H1 (cell line): ENCODE data around the gene AFAP1L1. TPM values are rescaled to one million over a fixed set of nuclear protein-coding genes. Genes with fewer than 3 reads are reported as not detected.

Experiments used
- BACH1 ChIP-seq: IDR thresholded peaks from 2 replicates; pipeline ENCODE4 v1.6.1; 2012; ENCODE audit warnings: low read length, improper control_type of control experiment
- CBX5 ChIP-seq: fragments of 300-800, 300-1000 bp; sonication (generic); IDR thresholded peaks from 2 replicates; pipeline ENCODE4 v1.7.1; 2016; ENCODE audit warnings: antibody characterized with exemption, low read length, low read depth
- CBX8 ChIP-seq: fragments of 300-800, 300-1000 bp; sonication (generic); IDR thresholded peaks from 2 replicates; pipeline ENCODE4 v1.7.1; 2016; ENCODE audit warnings: low read depth, low read length, borderline replicate concordance
- CTBP2 ChIP-seq: IDR thresholded peaks from 2 replicates; pipeline ENCODE4 v1.7.0; 2011; ENCODE audit warnings: borderline replicate concordance, mild to moderate bottlenecking, moderate library complexity, mixed read lengths, low read length; ENCODE audit not compliant: insufficient read depth, insufficient read length
- FOSL1 ChIP-seq: IDR thresholded peaks from 2 replicates; pipeline ENCODE4 v1.6.1; 2011; ENCODE audit warnings: mild to moderate bottlenecking, low read depth, low read length, moderate library complexity; ENCODE audit not compliant: insufficient read depth
- GTF2F1 ChIP-seq: IDR thresholded peaks from 2 replicates; pipeline ENCODE4 v1.6.1; 2012; ENCODE audit warnings: low read depth, low read length, improper control_type of control experiment, borderline replicate concordance
- KDM1A ChIP-seq: fragments of 200-600, 300-600 bp; sonication (generic); IDR thresholded peaks from 2 replicates; pipeline ENCODE4 v1.7.1; 2016; ENCODE audit warnings: mild to moderate bottlenecking, low read length, borderline replicate concordance
- KDM4A ChIP-seq: IDR thresholded peaks from one replicate; pipeline ENCODE4 v1.7.1; 2012; ENCODE audit warnings: low read depth, mild to moderate bottlenecking, moderate library complexity, low read length, inconsistent platforms; ENCODE audit not compliant: severe bottlenecking
- MAFK ChIP-seq: IDR thresholded peaks from 2 replicates; pipeline ENCODE4 v1.6.1; 2012; ENCODE audit warnings: low read depth, mild to moderate bottlenecking, improper control_type of control experiment, low read length
- POLR2A ChIP-seq, 2 experiments: IDR thresholded peaks; 1 replicate in 1 of 2; 2 replicates in 1 of 2; pipeline ENCODE4 v1.6.1; 2011; ENCODE audit warnings: low read depth in 2 of 2, low read length in 2 of 2, mild to moderate bottlenecking in 2 of 2; ENCODE audit errors: control extremely low read depth in 1 of 2
- POLR2AphosphoS5 ChIP-seq: IDR thresholded peaks from 2 replicates; pipeline ENCODE4 v1.6.1; 2011; ENCODE audit warnings: low read depth, low read length
- RAD21 ChIP-seq, 2 experiments: IDR thresholded peaks in 1 of 2; conservative IDR thresholded peaks in 1 of 2; 2 replicates each; pipeline ENCODE4 v1.6.1; 2011; ENCODE audit warnings: low read depth in 2 of 2, low read length in 2 of 2, improper control_type of control experiment in 1 of 2, inconsistent platforms in 1 of 2, mild to moderate bottlenecking in 1 of 2, moderate library complexity in 1 of 2
- SIN3A ChIP-seq, 2 experiments: IDR thresholded peaks in 1 of 2; conservative IDR thresholded peaks in 1 of 2; 2 replicates each; pipeline ENCODE4 v1.6.1; 2011 to 2012; ENCODE audit warnings: low read length in 2 of 2, improper control_type of control experiment in 1 of 2, low read depth in 1 of 2, mild to moderate bottlenecking in 1 of 2
- SP2 ChIP-seq: IDR thresholded peaks from 2 replicates; pipeline ENCODE4 v1.6.1; 2012; ENCODE audit warnings: mild to moderate bottlenecking, low read length, inconsistent platforms
- TAF1 ChIP-seq: IDR thresholded peaks from 2 replicates; pipeline ENCODE4 v1.6.1; 2011; ENCODE audit warnings: mild to moderate bottlenecking, low read depth, low read length
- TCF12 ChIP-seq: IDR thresholded peaks from 2 replicates; pipeline ENCODE4 v1.6.1; 2011; ENCODE audit warnings: low read depth, mild to moderate bottlenecking, low read length
- TEAD4 ChIP-seq: IDR thresholded peaks from 2 replicates; pipeline ENCODE4 v1.6.1; 2012; ENCODE audit warnings: low read depth, low read length, inconsistent platforms, mixed read lengths
- ZNF274 ChIP-seq: IDR thresholded peaks from 2 replicates; pipeline ENCODE4 v1.7.0; 2012; ENCODE audit warnings: low read length, borderline replicate concordance; ENCODE audit errors: extremely low read depth
- polyA plus RNA-seq, 7 experiments: library from polyadenylated mRNA; depleted of rRNA in 3 of 7; stranded (reverse) in 5 of 7; unstranded in 2 of 7; fragments of >200 nt in 5 of 7; fragments of 200-250 nt in 2 of 7; gene quantifications; 1 replicate in 5 of 7; 2 replicates in 1 of 7; 4 replicates in 1 of 7; pipeline versions ENCODE4 v1.2.1 to v1.2.3, GENCODE V29; 2011 to 2013; ENCODE audit warnings: missing spikeins in 2 of 7, mixed read lengths in 2 of 7
- total RNA-seq: library from RNA; stranded (reverse); fragmentation: NEBNext Ultra II Directional; extraction: Animal tissue kit (Norgen Biotek cat#: 25700); gene quantifications from 2 replicates; pipeline ENCODE4 v1.2.1, GENCODE V29; 2021
- TF ChIP-seq, protein P1 (sequence below): IDR thresholded peaks from 2 replicates; pipeline ENCODE4 v1.6.1; 2011; ENCODE audit warnings: low read depth, mild to moderate bottlenecking, low read length; ENCODE audit not compliant: insufficient read depth
- TF ChIP-seq, protein P2 (sequence below): IDR thresholded peaks from 2 replicates; pipeline ENCODE4 v1.6.1; 2012; ENCODE audit warnings: inconsistent platforms
- TF ChIP-seq, protein P3 (sequence below): IDR thresholded peaks from 2 replicates; pipeline ENCODE4 v1.6.1; 2012; ENCODE audit warnings: inconsistent platforms
- TF ChIP-seq, protein P4 (sequence below), 3 experiments: IDR thresholded peaks; 1 replicate in 2 of 3; 2 replicates in 1 of 3; pipeline versions ENCODE4 v1.5.1 to v1.6.1; 2011; ENCODE audit warnings: low read length in 3 of 3, mild to moderate bottlenecking in 3 of 3, inconsistent platforms in 2 of 3, low read depth in 1 of 3, moderate library complexity in 1 of 3; ENCODE audit not compliant: insufficient read depth in 1 of 3; ENCODE audit errors: control extremely low read depth in 1 of 3

Gene AFAP1L1
- total and polyA plus RNA-seq, 2 of the 8 experiments (the other 6 are each of a cell fraction or from before 2014, with no cell fraction given): 0.79 to 4.7 TPM

DNA sequence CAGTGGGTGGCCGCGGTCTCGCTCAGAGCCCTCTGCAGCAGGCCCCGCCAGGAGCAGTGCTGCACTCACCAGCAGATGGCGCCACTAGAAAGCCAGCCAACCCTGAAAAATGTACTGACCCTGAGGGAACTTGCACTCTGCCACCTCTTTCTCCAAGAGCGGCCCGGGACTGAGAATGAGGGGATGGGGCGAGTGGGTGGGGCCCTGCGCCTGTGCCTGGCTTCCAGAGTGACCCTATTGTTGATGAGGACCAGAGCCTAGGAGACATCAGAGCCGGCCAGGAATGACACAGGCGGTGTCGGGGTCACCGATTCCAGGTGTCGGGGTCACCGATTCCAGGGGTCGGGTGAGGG lies 110.3 kb downstream of the AFAP1L1 start (continued):
- TF ChIP-seq, protein P1, sequence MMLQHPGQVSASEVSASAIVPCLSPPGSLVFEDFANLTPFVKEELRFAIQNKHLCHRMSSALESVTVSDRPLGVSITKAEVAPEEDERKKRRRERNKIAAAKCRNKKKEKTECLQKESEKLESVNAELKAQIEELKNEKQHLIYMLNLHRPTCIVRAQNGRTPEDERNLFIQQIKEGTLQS: peak; percentile 8; the same call in 1 of the 2 replicates
- TF ChIP-seq CBX8 (no peak), ZNF274 (no peak), KDM1A (no peak), CTBP2 (no peak), BACH1 (no peak), RAD21 (IDR thresholded peaks at IDR 0.05 in 1 of 2, conservative IDR thresholded peaks at IDR 0.05 in 1 of 2; ENCODE audit: low read depth in 2 of 2, low read length in 2 of 2) (peak; percentile 87 to 93), MAFK (no peak), SP2 (no peak), TAF1 (no peak), SIN3A (conservative IDR thresholded peaks at IDR 0.05 in 1 of 2, IDR thresholded peaks at IDR 0.05 in 1 of 2; ENCODE audit: low read depth in 1 of 2, low read length in 2 of 2) (no peak), POLR2AphosphoS5 (no peak), CBX5 (no peak), TEAD4 (no peak), POLR2A (IDR thresholded peaks at IDR 0.05; ENCODE audit: control extremely low read depth in 1 of 2, low read depth in 2 of 2, low read length in 2 of 2) (no peak), TCF12 (no peak), KDM4A (no peak), GTF2F1 (no peak), FOSL1 (no peak)
- TF ChIP-seq, protein P2, sequence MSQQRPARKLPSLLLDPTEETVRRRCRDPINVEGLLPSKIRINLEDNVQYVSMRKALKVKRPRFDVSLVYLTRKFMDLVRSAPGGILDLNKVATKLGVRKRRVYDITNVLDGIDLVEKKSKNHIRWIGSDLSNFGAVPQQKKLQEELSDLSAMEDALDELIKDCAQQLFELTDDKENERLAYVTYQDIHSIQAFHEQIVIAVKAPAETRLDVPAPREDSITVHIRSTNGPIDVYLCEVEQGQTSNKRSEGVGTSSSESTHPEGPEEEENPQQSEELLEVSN: no peak
- TF ChIP-seq, protein P3, sequence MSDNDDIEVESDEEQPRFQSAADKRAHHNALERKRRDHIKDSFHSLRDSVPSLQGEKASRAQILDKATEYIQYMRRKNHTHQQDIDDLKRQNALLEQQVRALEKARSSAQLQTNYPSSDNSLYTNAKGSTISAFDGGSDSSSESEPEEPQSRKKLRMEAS: 0 out of 2 replicates have a peak, but pooled peaks have one; percentile 18
- TF ChIP-seq, protein P4, sequence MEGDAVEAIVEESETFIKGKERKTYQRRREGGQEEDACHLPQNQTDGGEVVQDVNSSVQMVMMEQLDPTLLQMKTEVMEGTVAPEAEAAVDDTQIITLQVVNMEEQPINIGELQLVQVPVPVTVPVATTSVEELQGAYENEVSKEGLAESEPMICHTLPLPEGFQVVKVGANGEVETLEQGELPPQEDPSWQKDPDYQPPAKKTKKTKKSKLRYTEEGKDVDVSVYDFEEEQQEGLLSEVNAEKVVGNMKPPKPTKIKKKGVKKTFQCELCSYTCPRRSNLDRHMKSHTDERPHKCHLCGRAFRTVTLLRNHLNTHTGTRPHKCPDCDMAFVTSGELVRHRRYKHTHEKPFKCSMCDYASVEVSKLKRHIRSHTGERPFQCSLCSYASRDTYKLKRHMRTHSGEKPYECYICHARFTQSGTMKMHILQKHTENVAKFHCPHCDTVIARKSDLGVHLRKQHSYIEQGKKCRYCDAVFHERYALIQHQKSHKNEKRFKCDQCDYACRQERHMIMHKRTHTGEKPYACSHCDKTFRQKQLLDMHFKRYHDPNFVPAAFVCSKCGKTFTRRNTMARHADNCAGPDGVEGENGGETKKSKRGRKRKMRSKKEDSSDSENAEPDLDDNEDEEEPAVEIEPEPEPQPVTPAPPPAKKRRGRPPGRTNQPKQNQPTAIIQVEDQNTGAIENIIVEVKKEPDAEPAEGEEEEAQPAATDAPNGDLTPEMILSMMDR (IDR thresholded peaks at IDR 0.05; ENCODE audit: control extremely low read depth in 1 of 3, insufficient read depth in 1 of 3, low read depth in 1 of 3, low read length in 3 of 3): peak; percentile 96 to 97 (median 97)
